ENCODE results near the gene CACNA2D4.
A peak's percentile ranks its signal among the peaks of the same experiment; 100 is the strongest.
"Not testable (repeated sequence)": the region's sequence is repeated elsewhere in the genome, so short reads cannot be mapped to it uniquely, and the experiment has no call there.

CACNA2D4 gene

GRCh38 chr12:1830981-1831963 is 87.2 kb downstream of the CACNA2D4 start:
- no peak for DNase-seq (ENCODE audit: low spot score)

- DNase-seq (ENCODE audit: low spot score), result no peak
Observed at GRCh38 chr12:1830401-1830845, 88.0 kb downstream of the CACNA2D4 start.

- no peak for DNase-seq (ENCODE audit: low spot score)
Observed at GRCh38 chr12:1829306-1829900, 89.0 kb downstream of the CACNA2D4 start.

- peak; percentile 51 for DNase-seq (ENCODE audit: low spot score)
Observed at GRCh38 chr12:1828856-1829255, 89.6 kb downstream of the CACNA2D4 start.

GRCh38 chr12:1827826-1828805 is 90.3 kb downstream of the CACNA2D4 start:
- DNase-seq (ENCODE audit: low spot score), result no peak

GRCh38 chr12:1826867-1827705 is 91.4 kb downstream of the CACNA2D4 start:
- DNase-seq (ENCODE audit: low spot score), result no peak

GRCh38 chr12:1826401-1826800 is 92.1 kb downstream of the CACNA2D4 start:
- no peak for DNase-seq (ENCODE audit: low spot score)

GRCh38 chr12:1825382-1826102 is 92.9 kb downstream of the CACNA2D4 start:
- DNase-seq (ENCODE audit: low spot score), result no peak

- DNase-seq (ENCODE audit: low spot score), result no peak
Observed at GRCh38 chr12:1823237-1823636, 95.2 kb downstream of the CACNA2D4 start.

GRCh38 chr12:1822699-1823098 is 95.8 kb downstream of the CACNA2D4 start:
- DNase-seq (ENCODE audit: low spot score), result no peak

- DNase-seq (ENCODE audit: low spot score), result no peak
Observed at GRCh38 chr12:1821805-1822204, 96.6 kb downstream of the CACNA2D4 start.

GRCh38 chr12:1820896-1821291 is 97.6 kb downstream of the CACNA2D4 start:
- no peak for DNase-seq (ENCODE audit: low spot score)

GRCh38 chr12:1820191-1820895 is 98.1 kb downstream of the CACNA2D4 start, which contains the start of gene LRTM2:
LRTM2 (plus strand) TSS chr12:1820565; CDS start chr12:1828149, 7,584 bp downstream.
- DNase-seq (ENCODE audit: low spot score), result no peak

GRCh38 chr12:1819571-1819970 is 98.9 kb downstream of the CACNA2D4 start:
- DNase-seq (ENCODE audit: low spot score), result no peak

- DNase-seq (ENCODE audit: low spot score), result no peak
Observed at GRCh38 chr12:1819050-1819449, 99.4 kb downstream of the CACNA2D4 start.

GRCh38 chr12:1817928-1818327 is 100.5 kb downstream of the CACNA2D4 start:
- not testable (repeated sequence) for DNase-seq (ENCODE audit: low spot score)

- no peak for DNase-seq (ENCODE audit: low spot score)
Observed at GRCh38 chr12:1816730-1817348, 101.6 kb downstream of the CACNA2D4 start.

- no peak for DNase-seq (ENCODE audit: low spot score)
Observed at GRCh38 chr12:1815814-1816729, 102.4 kb downstream of the CACNA2D4 start.

Measured in SW480 (cell line).